CD14-positive monocyte (primary cell): ENCODE measurements around the gene IGSF9. TPM values are rescaled to one million over a fixed set of nuclear protein-coding genes. Genes with fewer than 3 reads are reported as not detected.

Source experiments
- DNase-seq, 3 donors: peaks; one replicate each; pipeline ENCODE4 v3.0.0-alpha.2; 2011 to 2022
- H2AFZ ChIP-seq: 2 replicates; pipeline ENCODE4 v1.6.0; 2012; ENCODE audit warnings: mild to moderate bottlenecking, low read depth, low read length, inconsistent platforms; ENCODE audit not compliant: insufficient read depth, poor library complexity, severe bottlenecking
- H3K27ac ChIP-seq, 2 donors: 1 replicate in 1 of 2; 2 replicates in 1 of 2; pipeline ENCODE4 v1.5.1; 2012 to 2013; ENCODE audit warnings: low read length in 2 of 2, control low read depth in 1 of 2, inconsistent platforms in 1 of 2, low read depth in 1 of 2, mild to moderate bottlenecking in 1 of 2
- H3K27me3 ChIP-seq, 2 donors: one replicate each; pipeline versions ENCODE4 v1.6.0 to v1.6.1; 2011 to 2013; ENCODE audit warnings: low read length in 2 of 2; ENCODE audit not compliant: control insufficient read depth in 2 of 2, insufficient read depth in 2 of 2
- H3K36me3 ChIP-seq, 2 donors: replicated peaks in 1 of 2; 1 replicate in 1 of 2; 2 replicates in 1 of 2; pipeline versions ENCODE4 v1.5.1 to v1.6.1; 2012 to 2013; ENCODE audit warnings: low read length in 2 of 2, control low read depth in 1 of 2, inconsistent platforms in 1 of 2, mild to moderate bottlenecking in 1 of 2; ENCODE audit not compliant: insufficient read depth in 2 of 2, control insufficient read depth in 1 of 2
- H3K4me1 ChIP-seq, 2 donors: 1 replicate in 1 of 2; 2 replicates in 1 of 2; pipeline versions ENCODE4 v1.5.1 to v1.6.1; 2012 to 2013; ENCODE audit warnings: low read length in 2 of 2, control low read depth in 1 of 2, inconsistent platforms in 1 of 2, mild to moderate bottlenecking in 1 of 2, moderate library complexity in 1 of 2; ENCODE audit not compliant: insufficient read depth in 2 of 2, control insufficient read depth in 1 of 2
- H3K4me2 ChIP-seq: replicated peaks from 2 replicates; pipeline ENCODE3; 2012; ENCODE audit warnings: low read length, moderate library complexity, mild to moderate bottlenecking; ENCODE audit not compliant: poor library complexity, severe bottlenecking; ENCODE audit errors: extremely low read depth
- H3K4me3 ChIP-seq, 3 experiments: fragments of 200-600 bp in 1 of 3; sonication (generic) in 1 of 3; replicated peaks in 1 of 3; 1 replicate in 2 of 3; 2 replicates in 1 of 3; pipeline ENCODE4 v1.5.1; 2011 to 2013; ENCODE audit warnings: low read length in 3 of 3, mild to moderate bottlenecking in 3 of 3, control low read depth in 2 of 3, low read depth in 2 of 3, inconsistent platforms in 1 of 3, moderate library complexity in 1 of 3
- H3K79me2 ChIP-seq: 2 replicates; pipeline ENCODE4 v1.6.0; 2012; ENCODE audit warnings: mild to moderate bottlenecking, control low read depth, inconsistent platforms, low read length, moderate library complexity; ENCODE audit not compliant: insufficient read depth
- H3K9ac ChIP-seq: 2 replicates; pipeline ENCODE4 v1.6.0; 2017; ENCODE audit warnings: low read length, mild to moderate bottlenecking; ENCODE audit not compliant: insufficient read depth, poor library complexity, severe bottlenecking
- H3K9me3 ChIP-seq, 2 donors: replicated peaks in 1 of 2; 1 replicate in 1 of 2; 2 replicates in 1 of 2; pipeline versions ENCODE4 v1.5.1 to v1.6.1; 2012 to 2013; ENCODE audit warnings: low read length in 2 of 2, control low read depth in 1 of 2; ENCODE audit not compliant: control insufficient read depth in 1 of 2, insufficient read depth in 1 of 2
- H4K20me1 ChIP-seq: 2 replicates; pipeline ENCODE4 v1.6.0; 2012; ENCODE audit warnings: mild to moderate bottlenecking, low read length, control low read depth, moderate library complexity; ENCODE audit not compliant: insufficient read depth
- H3K27ac Mint-ChIP-seq, 7 donors: one replicate each; pipeline ENCODE4 v1.8.0; 2020; ENCODE audit warnings: mild to moderate bottlenecking in 7 of 7, mixed read lengths in 7 of 7, moderate library complexity in 6 of 7, inconsistent platforms in 2 of 7
- H3K27me3 Mint-ChIP-seq, 3 donors: one replicate each; pipeline ENCODE4 v1.8.0; 2021 to 2022; ENCODE audit warnings: low read depth in 3 of 3, mild to moderate bottlenecking in 3 of 3, mixed read lengths in 3 of 3, moderate library complexity in 3 of 3, inconsistent platforms in 1 of 3
- H3K36me3 Mint-ChIP-seq, 2 donors: one replicate each; pipeline ENCODE4 v1.8.0; 2020; ENCODE audit warnings: mixed read lengths in 2 of 2, inconsistent platforms in 1 of 2, mild to moderate bottlenecking in 1 of 2
- H3K4me1 Mint-ChIP-seq: one replicate; pipeline ENCODE4 v1.8.0; 2020; ENCODE audit warnings: mild to moderate bottlenecking, mixed read lengths
- H3K4me3 Mint-ChIP-seq, 2 donors: one replicate each; pipeline ENCODE4 v1.8.0; 2020; ENCODE audit warnings: mild to moderate bottlenecking in 2 of 2, mixed read lengths in 2 of 2, moderate library complexity in 1 of 2
- H3K9me3 Mint-ChIP-seq, 7 donors: one replicate each; pipeline ENCODE4 v1.8.0; 2020 to 2022; ENCODE audit warnings: mixed read lengths in 7 of 7, mild to moderate bottlenecking in 6 of 7, moderate library complexity in 6 of 7, inconsistent platforms in 2 of 7
- CTCF ChIP-seq: fragments of 200-600 bp; IDR thresholded peaks from one replicate; pipeline ENCODE4 v1.8.0; 2022; ENCODE audit warnings: antibody characterized with exemption, mild to moderate bottlenecking
- WGBS: methylation state at CpG from one replicate; pipeline ENCODE4 v1.1.5; 2013; ENCODE audit warnings: missing lambda C conversion rate; ENCODE audit not compliant: insufficient coverage; 5-methylcytosine and 5-hydroxymethylcytosine counted together
- intact Hi-C, 2 donors: fragments of 100-400 bp; cut with micrococcal nuclease; formaldehyde crosslinking; loops; one replicate each; pipeline versions ENCODE4 v1.15.0 to v1.15.1; 2023
- polyA plus RNA-seq, 3 donors: library from polyadenylated mRNA; depleted of rRNA in 1 of 3; unstranded in 2 of 3; stranded (reverse) in 1 of 3; fragments of 300-500 nt in 2 of 3; fragments of >200 nt in 1 of 3; fragmentation: Illumina TruSeq in 2 of 3; gene quantifications; 1 replicate in 2 of 3; 2 replicates in 1 of 3; pipeline ENCODE4 v1.2.3, GENCODE V29; 2012 to 2021

The IGSF9 gene
- polyA plus RNA-seq, 3 donors = 0.04 TPM; not detected in 2

- H3K9me3 ChIP-seq = peaks cover 0 to 2% of the 10 kb centered on the region in 2 donors
- H3K27ac Mint-ChIP-seq = peak overlapping the region in 4 of 7 donors; percentile 7 to 69 (median 48)
- no peaks in the 10 kb centered on the region for H4K20me1 ChIP-seq
- peaks cover 38% of the 10 kb centered on the region for H3K4me1 Mint-ChIP-seq
- H3K79me2 ChIP-seq = no peaks in the 10 kb centered on the region
- WGBS = no CpG with 5 or more reads among the region's 3 CpGs
- H3K36me3 Mint-ChIP-seq = peaks cover 3 to 4% of the 10 kb centered on the region in 2 donors
- H3K27ac ChIP-seq = no peak overlapping the region
- peaks cover 0 to 8% (median 3%) of the 10 kb centered on the region in 7 donors for H3K9me3 Mint-ChIP-seq
- H3K27me3 ChIP-seq = no peaks in the 10 kb centered on the region
- H3K9ac ChIP-seq = no peak overlapping the region
- intact Hi-C loops = no loop called here
- TF ChIP-seq CTCF = no peak
- peak in 2 of 3 donors; percentile 37 to 56 for DNase-seq
- H3K27me3 Mint-ChIP-seq = peaks cover 2 to 6% (median 3%) of the 10 kb centered on the region in 3 donors
- no peaks in the 10 kb centered on the region for H3K36me3 ChIP-seq
- no peak overlapping the region for H3K4me3 Mint-ChIP-seq
- H3K4me2 ChIP-seq = no peak overlapping the region
- no peak overlapping the region for H3K4me3 ChIP-seq
- no peak overlapping the region for H2AFZ ChIP-seq
- peaks cover 29 to 40% of the 10 kb centered on the region in 2 donors for H3K4me1 ChIP-seq
These were observed 42.9 kb downstream of the IGSF9 start for GRCh38 chr1:159902541-159902940.

GRCh38 chr1:159900755-159901360, 44.6 kb downstream of the IGSF9 start:
- Histone ChIP-seq H3K4me1 (peaks cover 43 to 55% of the 10 kb centered on the region in 2 donors), H3K36me3 (no peaks in the 10 kb centered on the region), H3K9me3 (peaks cover 0 to 2% of the 10 kb centered on the region in 2 donors), H4K20me1 (no peaks in the 10 kb centered on the region), H2AFZ (no peak overlapping the region), H3K4me2 (no peak overlapping the region), H3K4me3 (no peak overlapping the region), H3K27ac (no peak overlapping the region), H3K9ac (no peak overlapping the region), H3K79me2 (no peaks in the 10 kb centered on the region), H3K27me3 (no peaks in the 10 kb centered on the region)
- Mint-ChIP-seq H3K27ac (peak overlapping the region in 6 of 7 donors; percentile 57 to 97 (median 82)), H3K27me3 (peaks cover 2 to 6% (median 4%) of the 10 kb centered on the region in 3 donors), H3K36me3 (peaks cover 2 to 3% of the 10 kb centered on the region in 2 donors), H3K9me3 (peaks cover 0 to 8% (median 3%) of the 10 kb centered on the region in 7 donors), H3K4me1 (peaks cover 49% of the 10 kb centered on the region), H3K4me3 (peak overlapping the region in 1 of 2 donors; percentile 59)
- intact Hi-C loops = no loop called here
- TF ChIP-seq CTCF = no peak
- WGBS = no CpG with 5 or more reads among the region's 2 CpGs
- no peak for DNase-seq
